Adrenal gland (tissue), 5 donors: Measurements from ENCODE around the gene MAST2.

Experiments used
- POLR2A ChIP-seq, 2 donors: fragments of 450-650 bp; IDR thresholded peaks; one replicate each; pipeline ENCODE4 v1.6.1; 2017; ENCODE audit warnings: antibody characterized with exemption in 2 of 2, mild to moderate bottlenecking in 2 of 2, moderate library complexity in 1 of 2
- TF ChIP-seq, protein P1 (sequence below), 6 experiments: fragments of 450-650 bp in 4 of 6; fragments of 200-600 bp in 2 of 6; sonication (generic) in 1 of 6; IDR thresholded peaks; 1 replicate in 5 of 6; 2 replicates in 1 of 6; pipeline versions ENCODE4 v1.5.1 to v1.8.0; 2016 to 2021; ENCODE audit warnings: antibody characterized with exemption in 6 of 6, mild to moderate bottlenecking in 2 of 6, moderate library complexity in 1 of 6
- donor health status: DM: no; HTN: no; CAD: no.

DNA sequence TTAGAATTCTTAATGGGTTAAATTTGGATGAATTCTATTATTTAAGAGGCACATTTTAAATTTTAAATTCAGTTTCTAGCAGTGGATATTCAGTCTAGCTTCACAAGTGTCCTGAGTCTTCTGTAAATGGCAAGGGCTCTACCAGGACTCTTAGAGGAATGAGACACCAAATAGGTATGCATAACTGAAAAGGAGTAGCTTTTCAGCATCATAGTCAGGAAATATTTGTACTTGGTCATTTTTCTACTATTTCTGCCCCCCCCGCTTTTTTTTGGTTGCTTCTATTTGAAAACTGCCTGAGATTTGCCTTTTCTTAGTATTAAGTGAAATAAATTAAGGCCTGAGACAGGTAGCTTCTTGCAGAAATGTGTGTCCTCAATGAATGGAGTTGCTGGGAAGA lies 80.2 kb downstream of the MAST2 start:
- TF ChIP-seq, protein P1, sequence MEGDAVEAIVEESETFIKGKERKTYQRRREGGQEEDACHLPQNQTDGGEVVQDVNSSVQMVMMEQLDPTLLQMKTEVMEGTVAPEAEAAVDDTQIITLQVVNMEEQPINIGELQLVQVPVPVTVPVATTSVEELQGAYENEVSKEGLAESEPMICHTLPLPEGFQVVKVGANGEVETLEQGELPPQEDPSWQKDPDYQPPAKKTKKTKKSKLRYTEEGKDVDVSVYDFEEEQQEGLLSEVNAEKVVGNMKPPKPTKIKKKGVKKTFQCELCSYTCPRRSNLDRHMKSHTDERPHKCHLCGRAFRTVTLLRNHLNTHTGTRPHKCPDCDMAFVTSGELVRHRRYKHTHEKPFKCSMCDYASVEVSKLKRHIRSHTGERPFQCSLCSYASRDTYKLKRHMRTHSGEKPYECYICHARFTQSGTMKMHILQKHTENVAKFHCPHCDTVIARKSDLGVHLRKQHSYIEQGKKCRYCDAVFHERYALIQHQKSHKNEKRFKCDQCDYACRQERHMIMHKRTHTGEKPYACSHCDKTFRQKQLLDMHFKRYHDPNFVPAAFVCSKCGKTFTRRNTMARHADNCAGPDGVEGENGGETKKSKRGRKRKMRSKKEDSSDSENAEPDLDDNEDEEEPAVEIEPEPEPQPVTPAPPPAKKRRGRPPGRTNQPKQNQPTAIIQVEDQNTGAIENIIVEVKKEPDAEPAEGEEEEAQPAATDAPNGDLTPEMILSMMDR (IDR thresholded peaks at IDR 0.05): no peak
- no peak for TF ChIP-seq POLR2A (IDR thresholded peaks at IDR 0.05)
